Suprapubic skin (tissue), 4 donors: ENCODE results near the gene SLC25A17.

Source experiments
- EP300 ChIP-seq: sonication (generic); formaldehyde crosslinking; IDR thresholded peaks from one replicate; pipeline ENCODE4 v1.6.1; 2017; ENCODE audit warnings: antibody characterized with exemption
- POLR2A ChIP-seq, 2 donors: fragments of 450-650 bp; IDR thresholded peaks; one replicate each; pipeline ENCODE4 v1.6.1; 2017; ENCODE audit warnings: antibody characterized with exemption in 2 of 2, mild to moderate bottlenecking in 2 of 2, moderate library complexity in 2 of 2
- POLR2AphosphoS5 ChIP-seq, 3 donors: sonication (generic); formaldehyde crosslinking; IDR thresholded peaks; one replicate each; pipeline ENCODE4 v1.6.1; 2017; ENCODE audit warnings: antibody characterized with exemption in 3 of 3
- TF ChIP-seq, protein P1 (sequence below), 2 donors: fragments of 200-600 bp in 1 of 2; fragments of 450-650 bp in 1 of 2; sonication (generic) in 1 of 2; IDR thresholded peaks; one replicate each; pipeline ENCODE4 v1.5.1; 2016 to 2019; ENCODE audit warnings: antibody characterized with exemption in 2 of 2, mild to moderate bottlenecking in 1 of 2, moderate library complexity in 1 of 2

DNA sequence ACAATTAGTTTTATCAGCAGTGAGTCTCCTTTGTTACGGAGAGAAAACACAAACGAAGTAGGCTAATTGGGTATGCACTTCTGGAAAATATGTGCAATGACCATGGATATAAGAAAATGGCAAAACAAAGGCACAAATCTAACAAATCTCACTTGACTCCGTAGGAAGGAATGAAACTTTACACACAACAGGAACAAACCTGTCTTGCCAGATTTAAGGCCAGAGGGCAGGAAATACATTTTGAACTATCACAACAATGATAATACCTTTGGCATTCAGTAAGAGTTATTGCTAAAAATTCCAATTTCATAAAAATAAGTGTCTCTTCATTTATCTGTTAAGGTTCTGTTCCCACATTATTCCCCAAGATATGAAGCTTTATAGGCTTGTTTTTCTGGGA lies 36.6 kb downstream of the SLC25A17 start:
- TF ChIP-seq, protein P1, sequence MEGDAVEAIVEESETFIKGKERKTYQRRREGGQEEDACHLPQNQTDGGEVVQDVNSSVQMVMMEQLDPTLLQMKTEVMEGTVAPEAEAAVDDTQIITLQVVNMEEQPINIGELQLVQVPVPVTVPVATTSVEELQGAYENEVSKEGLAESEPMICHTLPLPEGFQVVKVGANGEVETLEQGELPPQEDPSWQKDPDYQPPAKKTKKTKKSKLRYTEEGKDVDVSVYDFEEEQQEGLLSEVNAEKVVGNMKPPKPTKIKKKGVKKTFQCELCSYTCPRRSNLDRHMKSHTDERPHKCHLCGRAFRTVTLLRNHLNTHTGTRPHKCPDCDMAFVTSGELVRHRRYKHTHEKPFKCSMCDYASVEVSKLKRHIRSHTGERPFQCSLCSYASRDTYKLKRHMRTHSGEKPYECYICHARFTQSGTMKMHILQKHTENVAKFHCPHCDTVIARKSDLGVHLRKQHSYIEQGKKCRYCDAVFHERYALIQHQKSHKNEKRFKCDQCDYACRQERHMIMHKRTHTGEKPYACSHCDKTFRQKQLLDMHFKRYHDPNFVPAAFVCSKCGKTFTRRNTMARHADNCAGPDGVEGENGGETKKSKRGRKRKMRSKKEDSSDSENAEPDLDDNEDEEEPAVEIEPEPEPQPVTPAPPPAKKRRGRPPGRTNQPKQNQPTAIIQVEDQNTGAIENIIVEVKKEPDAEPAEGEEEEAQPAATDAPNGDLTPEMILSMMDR (IDR thresholded peaks at IDR 0.05): no peak
- TF ChIP-seq POLR2AphosphoS5 (IDR thresholded peaks at IDR 0.05) (no peak), POLR2A (IDR thresholded peaks at IDR 0.05) (no peak), EP300 (no peak)
